SK-N-DZ (cell line): Measurements from ENCODE around the gene DCC.

Experiments used
- DNase-seq: peaks from one replicate; pipeline ENCODE4 v3.0.0-alpha.2; 2015; ENCODE audit warnings: low spot score

Gene DCC

GRCh38 chr18:52422985-52423601 is 83.1 kb downstream of the DCC start:
- no peak for DNase-seq

- DNase-seq = no peak
These were observed 86.0 kb downstream of the DCC start for GRCh38 chr18:52426041-52426440.

DNA sequence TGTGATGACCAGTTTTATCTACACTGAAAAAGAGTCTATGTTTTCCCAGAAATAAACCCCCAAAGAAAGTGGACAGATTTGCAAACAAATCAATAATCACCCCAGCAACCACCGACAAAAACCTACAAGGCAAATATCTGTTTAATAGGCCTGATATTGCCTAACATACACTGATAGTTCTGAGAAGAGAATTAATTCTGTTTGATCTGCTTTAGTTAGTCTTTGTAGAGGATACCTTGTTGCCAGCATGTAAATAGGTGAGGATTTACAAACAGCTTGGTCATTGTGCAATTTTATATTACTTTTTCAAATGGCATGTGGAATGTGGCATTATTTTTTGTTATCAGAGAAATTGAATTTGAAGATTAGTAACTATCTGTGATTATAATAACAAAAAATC is 86.5 kb downstream of the DCC start:
- no peak for DNase-seq

DNA sequence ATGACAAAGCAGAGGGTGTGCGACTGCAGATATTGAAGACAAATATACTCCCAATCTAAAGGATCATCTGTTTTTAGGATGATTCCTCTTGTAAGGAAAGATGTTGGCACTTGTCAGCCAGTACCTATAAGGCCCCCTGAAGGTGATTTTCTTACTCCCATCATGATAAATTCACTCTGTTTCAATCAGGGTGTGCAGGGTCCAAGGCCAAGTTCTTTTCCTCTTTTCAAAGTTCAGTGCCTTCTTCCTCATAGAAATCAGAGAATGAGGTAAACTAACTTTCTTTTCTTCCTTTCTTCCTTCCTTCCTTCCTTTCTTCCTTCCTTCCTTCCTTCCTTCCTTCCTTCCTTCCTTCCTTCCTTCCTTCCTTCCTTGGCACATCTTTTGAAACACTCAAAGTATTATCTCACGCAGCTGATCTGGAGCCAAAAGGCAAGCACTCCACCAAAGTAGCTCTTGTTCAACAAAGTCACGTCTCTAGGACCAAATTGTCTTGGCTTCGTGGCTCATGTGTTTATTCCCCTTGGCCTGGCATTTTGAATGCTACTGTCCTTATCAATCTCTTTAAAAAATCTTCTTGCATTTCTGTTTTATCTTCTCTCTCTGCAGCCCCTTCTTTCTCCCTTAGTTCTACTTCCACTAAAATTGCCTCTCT is 87.7 kb downstream of the DCC start:
- no peak for DNase-seq

DNA sequence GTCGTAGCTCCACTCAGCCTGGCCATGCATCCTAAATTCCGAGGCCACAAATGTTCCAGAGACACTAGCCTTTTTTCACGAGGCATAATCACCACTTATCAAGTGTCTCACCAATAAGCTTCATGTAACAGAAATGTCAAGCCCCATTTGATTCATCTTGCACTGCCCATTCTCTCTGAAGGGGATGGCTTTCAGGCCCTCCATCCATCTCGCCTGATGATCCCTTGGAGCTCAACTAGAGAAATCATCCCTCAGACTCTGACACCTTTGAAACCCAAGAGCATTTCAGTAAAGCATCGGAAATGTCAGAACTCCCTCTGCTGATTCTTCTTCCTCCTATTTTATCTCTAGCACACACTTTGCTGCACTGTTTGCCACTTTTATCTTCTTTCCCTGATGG is 91.7 kb downstream of the DCC start:
- DNase-seq = no peak

DNA sequence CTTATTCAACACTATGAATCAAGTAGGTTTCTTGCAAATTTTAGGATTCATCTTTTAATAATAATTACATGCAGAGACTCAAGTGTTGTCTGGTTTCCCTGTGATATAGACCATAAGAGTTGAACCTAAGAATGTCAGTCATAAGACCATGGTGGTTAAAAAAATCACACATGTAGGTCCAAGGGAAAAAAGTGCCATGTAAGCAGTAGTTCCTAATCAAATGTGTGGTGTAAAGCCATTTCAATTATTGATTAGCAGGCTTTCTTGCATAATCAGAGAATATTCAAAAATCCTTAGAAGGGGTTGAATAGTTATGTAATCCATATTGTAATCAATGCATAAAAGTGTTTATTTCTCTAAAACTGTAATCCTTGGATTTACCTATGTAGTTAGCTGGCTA is 93.8 kb downstream of the DCC start:
- no peak for DNase-seq

- no peak for DNase-seq
These were observed 95.3 kb downstream of the DCC start for GRCh38 chr18:52435301-52435700.

- no peak for DNase-seq
These were observed 97.2 kb downstream of the DCC start for GRCh38 chr18:52437161-52437560.

DNA sequence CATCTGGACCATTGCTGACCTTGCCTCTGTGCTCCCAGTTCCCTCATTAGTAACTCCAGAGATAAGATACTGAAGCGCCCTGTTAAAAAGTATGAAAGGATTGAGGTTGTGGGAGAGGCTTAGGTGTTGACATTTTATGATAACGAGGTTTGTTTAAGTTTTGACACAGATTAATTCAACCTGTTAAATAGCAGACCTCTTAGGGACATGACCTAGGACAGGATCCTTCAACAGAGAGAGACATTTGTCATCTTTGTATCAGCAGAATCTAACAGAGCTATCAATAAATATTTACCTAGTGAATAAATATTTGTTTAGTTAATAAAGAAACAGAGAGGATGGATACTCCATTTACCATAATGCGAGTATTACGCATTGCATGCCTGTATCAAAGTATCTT is 99.5 kb downstream of the DCC start:
- DNase-seq = no peak

DNA sequence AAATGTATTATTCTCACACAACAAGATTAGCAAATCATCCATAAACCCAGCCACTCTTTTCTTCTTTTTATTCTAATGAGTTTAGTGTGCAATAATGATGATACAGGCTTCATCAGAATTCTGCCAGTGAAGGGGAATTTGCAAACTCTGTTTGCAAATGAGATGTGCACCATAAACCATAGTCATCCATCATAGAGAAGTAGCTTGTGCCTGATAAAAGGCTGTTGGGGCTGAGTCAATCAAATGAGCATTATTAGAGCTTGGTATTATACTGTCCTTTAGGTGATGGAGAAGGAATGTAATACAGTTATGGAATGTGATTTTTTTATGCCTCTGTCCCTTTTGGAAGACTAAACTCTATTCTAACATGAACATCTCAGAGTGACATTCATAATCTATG is 101.8 kb downstream of the DCC start:
- no peak for DNase-seq

DNA sequence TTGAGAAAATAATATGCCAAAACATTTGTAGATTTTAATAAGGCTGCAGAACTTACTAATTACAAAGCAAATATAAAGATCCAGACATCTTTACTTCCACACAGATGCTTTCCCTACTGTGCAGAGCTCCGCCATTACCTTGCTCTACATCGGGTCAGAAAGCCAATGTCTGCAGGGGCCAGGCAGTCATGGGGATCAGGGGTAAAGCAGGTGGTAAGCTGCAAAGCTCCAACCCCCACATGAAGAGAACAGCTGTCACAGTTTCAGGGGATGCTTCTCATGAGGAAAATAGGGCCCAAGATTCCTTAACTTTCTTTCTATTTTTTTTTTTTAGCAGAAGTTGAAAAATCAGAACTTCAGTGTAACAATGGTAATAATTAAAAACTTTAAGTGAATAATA is 102.7 kb downstream of the DCC start:
- DNase-seq = no peak

DNA sequence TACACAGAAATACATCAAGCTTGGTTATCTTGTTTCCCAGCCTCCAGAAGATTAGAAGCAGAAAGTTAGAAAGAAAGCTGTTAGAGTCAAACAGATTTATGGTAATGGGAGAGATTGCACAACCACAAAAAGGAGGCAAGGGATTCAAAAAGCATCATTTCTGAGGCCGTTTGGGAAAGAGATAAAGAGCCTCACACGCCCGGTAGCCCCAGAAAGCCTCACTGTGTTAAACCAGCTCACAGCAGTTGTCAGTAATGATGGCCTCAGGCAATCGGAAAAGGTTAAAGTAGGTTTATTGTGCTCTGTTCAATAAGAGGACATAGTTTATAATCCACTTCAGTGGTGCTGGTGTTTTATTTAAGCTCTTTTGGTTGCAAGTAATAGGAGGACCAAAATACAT is 111.3 kb downstream of the DCC start:
- DNase-seq = no peak

GRCh38 chr18:52451851-52452250 is 111.9 kb downstream of the DCC start:
- DNase-seq = no peak

GRCh38 chr18:52452427-52452826 is 112.4 kb downstream of the DCC start:
- no peak for DNase-seq

GRCh38 chr18:52459890-52460289 is 119.9 kb downstream of the DCC start:
- no peak for DNase-seq

DNA sequence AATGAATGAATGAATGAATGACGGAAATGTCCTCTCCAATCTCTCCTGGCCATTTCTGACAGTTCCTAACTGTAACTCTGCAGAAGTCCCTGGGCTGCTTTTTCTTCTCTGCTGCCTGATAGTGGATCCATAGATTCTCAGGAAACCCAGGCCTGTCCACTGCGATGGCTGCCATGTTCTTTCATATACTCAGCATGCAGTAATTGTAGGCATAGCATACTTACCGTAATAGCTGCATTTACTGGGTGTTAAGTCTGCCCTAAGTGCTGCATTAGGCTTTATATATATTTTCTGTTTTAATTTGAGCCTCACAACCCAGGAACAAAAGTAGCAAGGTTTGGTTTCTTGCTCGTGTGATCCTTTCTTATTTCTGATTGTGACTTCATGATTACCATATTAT is 122.9 kb downstream of the DCC start:
- no peak for DNase-seq

DNA sequence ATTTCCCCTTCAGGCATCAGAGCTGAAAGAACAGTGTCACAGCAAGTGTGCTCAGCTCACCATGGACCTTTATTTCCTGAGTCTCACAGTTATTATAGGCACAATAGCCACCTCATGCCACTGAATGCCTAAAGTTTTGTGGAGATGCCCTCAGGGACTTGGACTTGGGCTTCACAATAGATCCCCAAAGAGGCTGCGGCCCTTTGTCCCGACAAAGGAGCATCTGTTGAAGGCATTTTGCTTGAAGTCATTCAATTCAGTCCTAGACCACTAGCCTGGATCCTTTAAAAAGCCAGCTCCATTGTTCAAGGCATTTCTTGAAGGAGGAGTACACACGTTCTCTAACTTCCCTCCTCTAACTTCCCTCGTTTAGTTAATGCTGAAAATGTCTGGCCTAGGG is 125.4 kb downstream of the DCC start:
- no peak for DNase-seq

GRCh38 chr18:52468496-52468895 is 128.5 kb downstream of the DCC start:
- no peak for DNase-seq

- no peak for DNase-seq
These were observed 135.3 kb downstream of the DCC start for GRCh38 chr18:52475325-52475724.

DNA sequence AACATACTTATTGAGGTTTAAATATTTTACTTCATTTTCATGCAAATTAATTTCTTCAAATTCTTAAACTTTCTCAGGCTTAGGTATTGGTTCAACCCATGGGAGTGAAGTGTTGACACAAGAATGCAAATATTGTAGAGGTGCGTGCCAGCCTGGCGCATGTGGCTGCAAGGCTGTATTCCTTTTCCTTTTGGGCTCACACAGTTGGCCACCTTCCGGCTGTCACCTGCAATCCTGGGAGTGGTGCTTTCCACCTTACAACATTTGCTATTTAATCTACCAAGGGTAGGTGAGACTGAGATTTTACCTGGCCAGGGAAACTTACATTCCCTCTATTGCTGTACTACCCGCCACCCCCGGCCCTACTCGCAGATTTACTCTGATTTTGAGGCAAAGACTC is 141.1 kb downstream of the DCC start:
- DNase-seq = no peak

GRCh38 chr18:52484977-52485376 is 145.0 kb downstream of the DCC start:
- DNase-seq = no peak

GRCh38 chr18:52486052-52486451 is 146.1 kb downstream of the DCC start:
- DNase-seq = no peak

GRCh38 chr18:52489396-52490306 is 149.7 kb downstream of the DCC start:
- DNase-seq = no peak
